A549 (cell line): ENCODE results near the gene TBXA2R. TPM values are rescaled to one million over a fixed set of nuclear protein-coding genes. Genes with fewer than 3 reads are reported as not detected.

Experiments
- ATAC-seq, 2 experiments: fragments of 200-7000 bp in 1 of 2; fragments of >200 bp in 1 of 2; cut with Nextera tagmentation in 1 of 2; cut with Tn5 transposase in 1 of 2; 3 replicates each; pipeline versions ENCODE4 v1.8.0 to v1.9.1; 2018 to 2020; ENCODE audit warnings: mild to moderate bottlenecking in 1 of 2, moderate library complexity in 1 of 2
- CTCF ChIA-PET: fragments of 300-600 bp; sonication (Branson Sonifier 250); formaldehyde crosslinking; extraction: SDS; loops from one replicate; lab custom pipeline; 2021; ENCODE audit warnings: antibody characterized with exemption, inconsistent platforms; lab: Yijun Ruan, JAX
- POLR2A ChIA-PET: fragments of 350-600 bp; formaldehyde crosslinking; extraction: SDS; loops from one replicate; lab custom pipeline; 2021; ENCODE audit warnings: antibody characterized with exemption, inconsistent platforms; lab: Yijun Ruan, JAX
- DNase-seq, 2 experiments: peaks; one replicate each; pipeline versions ENCODE4 v3.0.0 to v3.0.0-alpha.2; 2011 to 2016; ENCODE audit warnings: low read depth in 1 of 2, low spot score in 1 of 2
- FAIRE-seq: peaks from 2 replicates; lab custom pipeline; 2011; peaks lifted over from hg19 to GRCh38; lab: Jason Lieb, UNC
- H3K27ac ChIP-seq, 2 experiments: fragments of >200 bp; sonication (Bioruptor Twin); formaldehyde crosslinking; 3 replicates each; pipeline ENCODE4 v1.5.1; 2016 to 2017
- H3K4me1 ChIP-seq: fragments of >200 bp; sonication (Bioruptor Twin); formaldehyde crosslinking; 3 replicates; pipeline ENCODE4 v1.6.1; 2016
- H3K4me2 ChIP-seq: fragments of >200 bp; sonication (Bioruptor Twin); formaldehyde crosslinking; 3 replicates; pipeline ENCODE4 v1.6.1; 2016
- H3K4me3 ChIP-seq: fragments of >200 bp; sonication (Bioruptor Twin); formaldehyde crosslinking; 3 replicates; pipeline ENCODE4 v1.5.1; 2016
- H3K9me3 ChIP-seq: fragments of >200 bp; sonication (Bioruptor Twin); formaldehyde crosslinking; 3 replicates; pipeline ENCODE4 v1.6.1; 2016
- BHLHE40 ChIP-seq: IDR thresholded peaks from 2 replicates; pipeline ENCODE4 v1.6.1; 2012; ENCODE audit warnings: low read depth, low read length, inconsistent platforms
- CBX2 ChIP-seq: fragments of 200-600 bp; sonication (generic); IDR thresholded peaks from 2 replicates; pipeline ENCODE4 v1.6.1; 2016; ENCODE audit warnings: low read depth, mild to moderate bottlenecking, borderline replicate concordance
- CBX8 ChIP-seq: fragments of 200-600 bp; sonication (generic); IDR thresholded peaks from 2 replicates; pipeline ENCODE4 v1.6.1; 2016
- CHD4 ChIP-seq: fragments of 200-600 bp; sonication (generic); IDR thresholded peaks from 2 replicates; pipeline ENCODE4 v1.6.1; 2016; ENCODE audit warnings: antibody characterized with exemption, mild to moderate bottlenecking, borderline replicate concordance
- EHF ChIP-seq: fragments of 250-450 bp; sonication (Bioruptor Pico); IDR thresholded peaks from 2 replicates; pipeline ENCODE4 v1.5.0; 2020; ENCODE audit warnings: mild to moderate bottlenecking
- EHMT2 ChIP-seq: fragments of 200-600 bp; sonication (generic); IDR thresholded peaks from 2 replicates; pipeline ENCODE4 v1.6.1; 2016; ENCODE audit warnings: antibody characterized with exemption, low read depth, mild to moderate bottlenecking, moderate library complexity
- EP300 ChIP-seq, 2 experiments: fragments of >200 bp; sonication (Bioruptor Twin); formaldehyde crosslinking; IDR thresholded peaks; 2 replicates in 1 of 2; 3 replicates in 1 of 2; pipeline ENCODE4 v1.6.1; 2016 to 2017
- FOSB ChIP-seq: fragments of 250-450 bp; sonication (Bioruptor Pico); IDR thresholded peaks from 2 replicates; pipeline ENCODE4 v1.5.0; 2020; ENCODE audit warnings: mild to moderate bottlenecking, moderate library complexity
- FOSL2 ChIP-seq, 2 experiments: fragments of 450-650 bp in 1 of 2; fragments of >200 bp in 1 of 2; sonication (Bioruptor Twin) in 1 of 2; formaldehyde crosslinking; IDR thresholded peaks; 2 replicates each; pipeline versions ENCODE4 v1.5.0 to v1.6.1; 2016 to 2020; ENCODE audit warnings: mild to moderate bottlenecking in 1 of 2, moderate library complexity in 1 of 2
- FOXS1 ChIP-seq: fragments of 250-450 bp; sonication (Bioruptor Pico); IDR thresholded peaks from 2 replicates; pipeline ENCODE4 v1.5.0; 2020; ENCODE audit warnings: mild to moderate bottlenecking, moderate library complexity
- GATA3 ChIP-seq: IDR thresholded peaks from 2 replicates; pipeline ENCODE4 v1.6.1; 2012; ENCODE audit warnings: borderline replicate concordance
- HOXA7 ChIP-seq: fragments of 250-450 bp; sonication (Bioruptor Pico); IDR thresholded peaks from 2 replicates; pipeline ENCODE4 v1.5.0; 2020; ENCODE audit warnings: mild to moderate bottlenecking, moderate library complexity
- HOXB13 ChIP-seq: fragments of 250-450 bp; sonication (Bioruptor Pico); IDR thresholded peaks from 2 replicates; pipeline ENCODE4 v1.5.0; 2020; ENCODE audit warnings: low read depth, mild to moderate bottlenecking, moderate library complexity
- HOXB5 ChIP-seq: fragments of 250-450 bp; sonication (Bioruptor Pico); IDR thresholded peaks from 2 replicates; pipeline ENCODE4 v1.5.0; 2020; ENCODE audit warnings: mild to moderate bottlenecking, moderate library complexity
- JUNB ChIP-seq: fragments of >200 bp; sonication (Bioruptor Twin); formaldehyde crosslinking; IDR thresholded peaks from 2 replicates; pipeline ENCODE4 v1.6.1; 2016
- KDM5A ChIP-seq: fragments of 200-600 bp; sonication (generic); IDR thresholded peaks from 2 replicates; pipeline ENCODE4 v1.6.1; 2016; ENCODE audit warnings: antibody characterized with exemption, mild to moderate bottlenecking
- NFE2L2 ChIP-seq: fragments of 150-350 bp; conservative IDR thresholded peaks from 2 replicates; pipeline ENCODE4 v1.6.1; 2014; ENCODE audit warnings: low read length
- NPAS2 ChIP-seq: fragments of 250-450 bp; sonication (Bioruptor Pico); IDR thresholded peaks from 2 replicates; pipeline ENCODE4 v1.8.0; 2022; ENCODE audit warnings: mild to moderate bottlenecking, moderate library complexity, borderline replicate concordance
- PHF8 ChIP-seq: fragments of 200-600 bp; sonication (generic); IDR thresholded peaks from 2 replicates; pipeline ENCODE4 v1.6.1; 2016; ENCODE audit warnings: low read depth, mild to moderate bottlenecking, antibody characterized with exemption, moderate library complexity, borderline replicate concordance
- POLR2A ChIP-seq: IDR thresholded peaks from 2 replicates; pipeline ENCODE4 v1.6.1; 2012; ENCODE audit warnings: mild to moderate bottlenecking, low read length
- POLR2AphosphoS2 ChIP-seq: conservative IDR thresholded peaks from 2 replicates; pipeline ENCODE4 v1.6.1; 2012; ENCODE audit warnings: low read length, improper control_type of control experiment, inconsistent platforms
- RARB ChIP-seq: fragments of 250-450 bp; sonication (Bioruptor Pico); IDR thresholded peaks from 2 replicates; pipeline ENCODE4 v1.8.0; 2021; ENCODE audit warnings: mild to moderate bottlenecking, moderate library complexity
- RNF2 ChIP-seq: fragments of 200-600 bp; sonication (generic); IDR thresholded peaks from 2 replicates; pipeline ENCODE4 v1.6.1; 2016; ENCODE audit warnings: low read depth, mild to moderate bottlenecking, antibody characterized with exemption, moderate library complexity, borderline replicate concordance
- SMC3 ChIP-seq: fragments of >200 bp; sonication (Bioruptor Twin); formaldehyde crosslinking; IDR thresholded peaks from 3 replicates; pipeline ENCODE4 v1.6.1; 2018; ENCODE audit warnings: inconsistent platforms
- TFCP2L1 ChIP-seq: fragments of 250-450 bp; sonication (Bioruptor Pico); IDR thresholded peaks from 2 replicates; pipeline ENCODE4 v1.5.0; 2021; ENCODE audit warnings: mild to moderate bottlenecking
- ZFP36 ChIP-seq: fragments of 450-650 bp; IDR thresholded peaks from 2 replicates; pipeline ENCODE4 v1.6.1; 2014; ENCODE audit warnings: borderline replicate concordance; ENCODE audit not compliant: partially characterized antibody
- WGBS: methylation state at CpG from one replicate; pipeline ENCODE4 v1.1.6; 2017; ENCODE audit errors: missing lambda C conversion rate; 5-methylcytosine and 5-hydroxymethylcytosine counted together
- polyA plus RNA-seq, 4 experiments: library from polyadenylated mRNA; depleted of rRNA in 3 of 4; stranded (reverse); fragments of >200 nt; fragmentation: RNase III in 1 of 4; extraction: RNeasy Plus Mini Kit Qiagen cat#74134 plus additional on column Dnase treatment in 1 of 4; gene quantifications; 2 replicates in 3 of 4; 3 replicates in 1 of 4; pipeline ENCODE4 v1.2.3, GENCODE V29; 2011 to 2017
- TF ChIP-seq, protein P1 (sequence below): fragments of >200 bp; sonication (Bioruptor Twin); formaldehyde crosslinking; IDR thresholded peaks from 3 replicates; pipeline ENCODE4 v1.5.1; 2016
- TF ChIP-seq, protein P2 (sequence below): fragments of 200-600 bp; sonication (generic); IDR thresholded peaks from 2 replicates; pipeline ENCODE4 v1.6.1; 2016; ENCODE audit warnings: antibody characterized with exemption, mild to moderate bottlenecking, moderate library complexity
- TF ChIP-seq, protein P3 (sequence below): fragments of >200 bp; sonication (Bioruptor Twin); formaldehyde crosslinking; IDR thresholded peaks from 2 replicates; pipeline ENCODE4 v1.6.1; 2016
- TF ChIP-seq, protein P4 (sequence below): fragments of 250-450 bp; sonication (Bioruptor Pico); IDR thresholded peaks from 2 replicates; pipeline ENCODE4 v1.5.0; 2020; ENCODE audit warnings: low read depth, mild to moderate bottlenecking, moderate library complexity

Gene TBXA2R
- polyA plus RNA-seq, 2 of the 4 experiments (the other 2 are of a cell fraction) = 0.13 to 0.49 TPM

DNA sequence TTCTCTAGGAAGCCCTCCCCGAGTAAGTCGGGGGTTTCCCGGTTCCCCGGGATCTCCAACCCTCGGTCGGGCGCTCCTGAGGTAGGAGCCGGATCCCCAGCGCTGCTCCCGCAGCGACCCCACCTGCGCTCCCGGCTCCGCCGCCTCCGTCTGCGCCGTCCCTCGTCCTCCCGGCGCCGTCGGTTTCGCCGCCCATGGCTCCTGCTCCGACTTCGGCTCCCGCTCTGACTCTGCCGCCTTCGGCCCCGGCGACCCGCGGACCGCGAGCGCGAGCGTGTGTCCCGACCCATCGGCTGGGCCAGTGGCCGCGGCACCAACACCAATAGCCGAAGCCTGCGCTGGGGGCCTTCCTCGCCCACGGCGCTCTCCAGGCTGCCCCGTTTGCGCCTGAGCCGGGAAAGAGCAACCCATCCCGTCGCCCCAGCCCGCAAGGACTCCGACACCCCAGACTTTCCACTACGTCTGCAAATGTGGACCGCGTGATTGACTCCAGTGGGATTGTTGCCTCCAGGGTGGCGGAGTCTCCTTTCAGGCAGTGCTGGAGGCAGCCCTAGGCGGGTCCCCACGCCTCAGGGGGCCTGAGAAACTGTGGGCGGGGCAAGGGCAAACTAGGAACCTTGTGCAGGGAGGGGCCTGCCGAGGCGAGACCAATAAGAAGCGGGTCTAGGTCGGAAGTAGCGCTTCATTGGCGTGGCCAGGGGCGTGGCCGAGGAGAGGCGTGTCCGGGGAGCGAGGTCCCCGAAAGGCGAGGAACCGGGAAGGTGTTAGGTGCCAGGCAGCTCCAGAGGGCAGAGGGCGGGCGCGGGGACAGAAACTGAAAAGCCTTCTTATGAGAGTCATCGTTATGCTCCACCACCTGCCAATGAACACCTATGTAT lies 20.0 kb upstream of the TBXA2R start, which contains the start of gene CACTIN (continued):
- no peak for TF ChIP-seq HOXB13
- TF ChIP-seq FOXS1 (CRISPR knock-in tag) = no peak
- no peak for TF ChIP-seq CBX8
- peak; percentile 91; the same call in 1 of the 2 replicates for TF ChIP-seq PHF8
- TF ChIP-seq, protein P1, sequence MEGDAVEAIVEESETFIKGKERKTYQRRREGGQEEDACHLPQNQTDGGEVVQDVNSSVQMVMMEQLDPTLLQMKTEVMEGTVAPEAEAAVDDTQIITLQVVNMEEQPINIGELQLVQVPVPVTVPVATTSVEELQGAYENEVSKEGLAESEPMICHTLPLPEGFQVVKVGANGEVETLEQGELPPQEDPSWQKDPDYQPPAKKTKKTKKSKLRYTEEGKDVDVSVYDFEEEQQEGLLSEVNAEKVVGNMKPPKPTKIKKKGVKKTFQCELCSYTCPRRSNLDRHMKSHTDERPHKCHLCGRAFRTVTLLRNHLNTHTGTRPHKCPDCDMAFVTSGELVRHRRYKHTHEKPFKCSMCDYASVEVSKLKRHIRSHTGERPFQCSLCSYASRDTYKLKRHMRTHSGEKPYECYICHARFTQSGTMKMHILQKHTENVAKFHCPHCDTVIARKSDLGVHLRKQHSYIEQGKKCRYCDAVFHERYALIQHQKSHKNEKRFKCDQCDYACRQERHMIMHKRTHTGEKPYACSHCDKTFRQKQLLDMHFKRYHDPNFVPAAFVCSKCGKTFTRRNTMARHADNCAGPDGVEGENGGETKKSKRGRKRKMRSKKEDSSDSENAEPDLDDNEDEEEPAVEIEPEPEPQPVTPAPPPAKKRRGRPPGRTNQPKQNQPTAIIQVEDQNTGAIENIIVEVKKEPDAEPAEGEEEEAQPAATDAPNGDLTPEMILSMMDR = no peak
- TF ChIP-seq, protein P2, sequence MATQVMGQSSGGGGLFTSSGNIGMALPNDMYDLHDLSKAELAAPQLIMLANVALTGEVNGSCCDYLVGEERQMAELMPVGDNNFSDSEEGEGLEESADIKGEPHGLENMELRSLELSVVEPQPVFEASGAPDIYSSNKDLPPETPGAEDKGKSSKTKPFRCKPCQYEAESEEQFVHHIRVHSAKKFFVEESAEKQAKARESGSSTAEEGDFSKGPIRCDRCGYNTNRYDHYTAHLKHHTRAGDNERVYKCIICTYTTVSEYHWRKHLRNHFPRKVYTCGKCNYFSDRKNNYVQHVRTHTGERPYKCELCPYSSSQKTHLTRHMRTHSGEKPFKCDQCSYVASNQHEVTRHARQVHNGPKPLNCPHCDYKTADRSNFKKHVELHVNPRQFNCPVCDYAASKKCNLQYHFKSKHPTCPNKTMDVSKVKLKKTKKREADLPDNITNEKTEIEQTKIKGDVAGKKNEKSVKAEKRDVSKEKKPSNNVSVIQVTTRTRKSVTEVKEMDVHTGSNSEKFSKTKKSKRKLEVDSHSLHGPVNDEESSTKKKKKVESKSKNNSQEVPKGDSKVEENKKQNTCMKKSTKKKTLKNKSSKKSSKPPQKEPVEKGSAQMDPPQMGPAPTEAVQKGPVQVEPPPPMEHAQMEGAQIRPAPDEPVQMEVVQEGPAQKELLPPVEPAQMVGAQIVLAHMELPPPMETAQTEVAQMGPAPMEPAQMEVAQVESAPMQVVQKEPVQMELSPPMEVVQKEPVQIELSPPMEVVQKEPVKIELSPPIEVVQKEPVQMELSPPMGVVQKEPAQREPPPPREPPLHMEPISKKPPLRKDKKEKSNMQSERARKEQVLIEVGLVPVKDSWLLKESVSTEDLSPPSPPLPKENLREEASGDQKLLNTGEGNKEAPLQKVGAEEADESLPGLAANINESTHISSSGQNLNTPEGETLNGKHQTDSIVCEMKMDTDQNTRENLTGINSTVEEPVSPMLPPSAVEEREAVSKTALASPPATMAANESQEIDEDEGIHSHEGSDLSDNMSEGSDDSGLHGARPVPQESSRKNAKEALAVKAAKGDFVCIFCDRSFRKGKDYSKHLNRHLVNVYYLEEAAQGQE = no peak
- no peak for TF ChIP-seq EHF
- no peak for TF ChIP-seq ZFP36
- TF ChIP-seq KDM5A = peak; percentile 84
- TF ChIP-seq JUNB = no peak
- TF ChIP-seq SMC3 = no peak
- TF ChIP-seq RARB (CRISPR knock-in tag) = no peak
- no peak for TF ChIP-seq EHMT2
- TF ChIP-seq HOXB5 (CRISPR knock-in tag) = no peak
- TF ChIP-seq FOSL2 (IDR thresholded peaks at IDR 0.05) = no peak
- no peak for TF ChIP-seq FOSL2 (CRISPR knock-in tag; IDR thresholded peaks at IDR 0.05)
- no peak for TF ChIP-seq RNF2
- no peak for TF ChIP-seq FOSB (CRISPR knock-in tag)
- no peak for TF ChIP-seq NPAS2 (CRISPR knock-in tag)

DNA sequence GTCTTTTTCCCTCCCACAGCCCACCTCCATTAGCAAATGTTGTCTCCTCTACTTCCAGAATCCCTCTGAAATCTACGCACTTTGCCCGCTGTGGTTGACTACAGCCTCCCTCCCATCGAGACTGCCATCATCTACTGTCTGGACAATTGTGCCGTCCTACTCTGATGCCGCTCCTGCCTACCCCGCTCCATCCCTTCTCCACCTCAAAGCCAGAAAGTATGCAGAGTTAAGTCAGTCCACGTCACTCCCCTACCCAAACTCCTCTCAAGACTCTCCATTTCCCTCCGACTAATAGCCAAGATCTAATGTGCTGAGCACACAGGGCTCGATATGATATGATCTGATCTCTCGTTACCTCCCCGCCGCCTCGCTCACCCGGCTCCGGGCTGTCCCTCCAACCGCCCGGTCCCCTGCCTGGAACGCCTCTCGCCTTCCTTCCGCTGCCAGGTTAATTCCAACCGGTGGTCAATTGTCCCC lies 19.4 kb upstream of the TBXA2R start:
- 4% methylated on average over 21 of the region's 21 CpGs for WGBS
- Histone ChIP-seq H3K4me1 (peaks cover 10% of the 10 kb centered on the region; the same call in 2 of the 3 replicates), H3K27ac (peak overlapping the region; percentile 88 to 96), H3K4me3 (peak overlapping the region; percentile 97), H3K9me3 (no peaks in the 10 kb centered on the region), H3K4me2 (peak overlapping the region; percentile 97)
- DNase-seq (no peak), ATAC-seq (peak; percentile 11 to 39; a peak in 4 of 6 replicates), FAIRE-seq (no peak)
- no peak for TF ChIP-seq NFE2L2
- TF ChIP-seq, protein P3, sequence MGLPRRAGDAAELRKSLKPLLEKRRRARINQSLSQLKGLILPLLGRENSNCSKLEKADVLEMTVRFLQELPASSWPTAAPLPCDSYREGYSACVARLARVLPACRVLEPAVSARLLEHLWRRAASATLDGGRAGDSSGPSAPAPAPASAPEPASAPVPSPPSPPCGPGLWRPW = no peak
- no peak for TF ChIP-seq TFCP2L1 (CRISPR knock-in tag)
- TF ChIP-seq KDM5A = no peak
- TF ChIP-seq EP300 (IDR thresholded peaks at IDR 0.05) = no peak
- TF ChIP-seq GATA3 = no peak
- no peak for TF ChIP-seq EHMT2
- no peak for TF ChIP-seq JUNB
- no peak for TF ChIP-seq CBX8
- TF ChIP-seq PHF8 = no peak
- TF ChIP-seq POLR2A = no peak
- TF ChIP-seq POLR2AphosphoS2 = no peak
- no peak for TF ChIP-seq HOXA7
- TF ChIP-seq, protein P4, sequence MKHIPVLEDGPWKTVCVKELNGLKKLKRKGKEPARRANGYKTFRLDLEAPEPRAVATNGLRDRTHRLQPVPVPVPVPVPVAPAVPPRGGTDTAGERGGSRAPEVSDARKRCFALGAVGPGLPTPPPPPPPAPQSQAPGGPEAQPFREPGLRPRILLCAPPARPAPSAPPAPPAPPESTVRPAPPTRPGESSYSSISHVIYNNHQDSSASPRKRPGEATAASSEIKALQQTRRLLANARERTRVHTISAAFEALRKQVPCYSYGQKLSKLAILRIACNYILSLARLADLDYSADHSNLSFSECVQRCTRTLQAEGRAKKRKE = no peak
- no peak for TF ChIP-seq CBX2
- no peak for TF ChIP-seq ZFP36
- no peak for TF ChIP-seq BHLHE40
- TF ChIP-seq CHD4 = no peak
- CTCF ChIA-PET = interaction anchor here (1.2 to 1.3 kb wide), 2 partner anchors 39 to 81 kb away, joined by 3 to 4 read pairs; no protein-coding TSS in a partner anchor
- POLR2A ChIA-PET = no interaction called here
